Kidney (tissue), 14 donors: ENCODE results near the gene USP47. TPM values are rescaled to one million over a fixed set of nuclear protein-coding genes. Genes with fewer than 3 reads are reported as not detected.

Experiments used
- DNase-seq, 5 donors: peaks; one replicate each; pipeline ENCODE4 v3.0.0-alpha.2; 2013 to 2020
- FAIRE-seq: peaks from 2 replicates; lab custom pipeline; 2012; peaks lifted over from hg19 to GRCh38; lab: Jason Lieb, UNC
- H3K27ac ChIP-seq, 2 donors: one replicate each; pipeline ENCODE4 v1.7.0; 2013; ENCODE audit warnings: low read depth in 2 of 2, low read length in 2 of 2, inconsistent platforms in 1 of 2
- H3K27me3 ChIP-seq: one replicate; pipeline ENCODE4 v1.7.1; 2013; ENCODE audit warnings: low read length, inconsistent platforms; ENCODE audit not compliant: control insufficient read depth, insufficient read depth
- H3K36me3 ChIP-seq, 3 donors: one replicate each; pipeline versions ENCODE4 v1.7.0 to v1.7.1; 2013; ENCODE audit warnings: low read length in 3 of 3, control low read depth in 1 of 3, inconsistent platforms in 1 of 3; ENCODE audit not compliant: insufficient read depth in 3 of 3, control insufficient read depth in 2 of 3
- H3K4me1 ChIP-seq, 3 donors: one replicate each; pipeline versions ENCODE4 v1.7.0 to v1.7.1; 2013; ENCODE audit warnings: low read length in 3 of 3, inconsistent platforms in 1 of 3, low read depth in 1 of 3; ENCODE audit not compliant: control insufficient read depth in 2 of 3, insufficient read depth in 2 of 3
- H3K4me3 ChIP-seq, 3 donors: one replicate each; pipeline versions ENCODE4 v1.7.0 to v1.8.1; 2013; ENCODE audit warnings: low read length in 3 of 3, control low read depth in 1 of 3, inconsistent platforms in 1 of 3
- H3K9ac ChIP-seq, 3 donors: one replicate each; pipeline versions ENCODE4 v1.7.0 to v1.7.1; 2013; ENCODE audit warnings: low read length in 3 of 3, control low read depth in 1 of 3, inconsistent platforms in 1 of 3
- H3K9me3 ChIP-seq, 3 donors: one replicate each; pipeline versions ENCODE4 v1.7.0 to v1.7.1; 2013; ENCODE audit warnings: low read length in 3 of 3, control low read depth in 1 of 3, inconsistent platforms in 1 of 3; ENCODE audit not compliant: control insufficient read depth in 2 of 3, insufficient read depth in 1 of 3
- intact Hi-C: fragments of 100-400 bp; cut with DNase I; formaldehyde crosslinking; loops from one replicate; pipeline ENCODE4 v1.11.1; 2022
- polyA plus RNA-seq: library from polyadenylated mRNA; stranded (reverse); fragments of 350-450 nt; fragmentation: Illumina TruSeq; extraction: RNeasy Lipid Tissue Mini Kit (QIAGEN cat#74804); gene quantifications from one replicate; pipeline ENCODE4 v1.2.3, GENCODE V29; 2014; ENCODE audit warnings: low read depth, low replicate concordance; ENCODE audit not compliant: insufficient read depth
- total RNA-seq: library from RNA; stranded (reverse); fragmentation: NEBNext Ultra II Directional; extraction: Animal tissue kit (Norgen Biotek cat#: 25700); gene quantifications from one replicate; pipeline ENCODE4 v1.2.1, GENCODE V29; 2021
- TF ChIP-seq, protein P1 (sequence below): IDR thresholded peaks from 3 replicates; pipeline ENCODE4 v1.5.1; 2012; ENCODE audit warnings: mild to moderate bottlenecking, moderate library complexity, borderline replicate concordance; ENCODE audit not compliant: insufficient read depth; ENCODE audit errors: extremely low read depth
- donor health status: control.
- donor health status: control.
- donor health status: control.
- donor health status: control.
- donor health status: control.
- donor health status: DM: yes; HTN: yes; CAD: no.
- donor health status: Normal renal cell carcinoma (clear cell type).

The USP47 gene
- total and polyA plus RNA-seq, 2 donors from 2014 or later: 16.3 to 43.3 TPM

GRCh38 chr11:11844272-11844671 lies 2.5 kb downstream of the USP47 start:
- DNase-seq: no peak
- peak overlapping the region in 1 of 3 donors; percentile 94 for H3K9ac ChIP-seq
- no peaks in the 10 kb centered on the region for H3K36me3 ChIP-seq
- no peaks in the 10 kb centered on the region for H3K27me3 ChIP-seq
- intact Hi-C loops: no loop called here
- peaks cover 0 to 14% (median 14%) of the 10 kb centered on the region in 3 donors for H3K4me1 ChIP-seq
- peak overlapping the region; percentile 55 to 68 for H3K27ac ChIP-seq
- TF ChIP-seq, protein P1, sequence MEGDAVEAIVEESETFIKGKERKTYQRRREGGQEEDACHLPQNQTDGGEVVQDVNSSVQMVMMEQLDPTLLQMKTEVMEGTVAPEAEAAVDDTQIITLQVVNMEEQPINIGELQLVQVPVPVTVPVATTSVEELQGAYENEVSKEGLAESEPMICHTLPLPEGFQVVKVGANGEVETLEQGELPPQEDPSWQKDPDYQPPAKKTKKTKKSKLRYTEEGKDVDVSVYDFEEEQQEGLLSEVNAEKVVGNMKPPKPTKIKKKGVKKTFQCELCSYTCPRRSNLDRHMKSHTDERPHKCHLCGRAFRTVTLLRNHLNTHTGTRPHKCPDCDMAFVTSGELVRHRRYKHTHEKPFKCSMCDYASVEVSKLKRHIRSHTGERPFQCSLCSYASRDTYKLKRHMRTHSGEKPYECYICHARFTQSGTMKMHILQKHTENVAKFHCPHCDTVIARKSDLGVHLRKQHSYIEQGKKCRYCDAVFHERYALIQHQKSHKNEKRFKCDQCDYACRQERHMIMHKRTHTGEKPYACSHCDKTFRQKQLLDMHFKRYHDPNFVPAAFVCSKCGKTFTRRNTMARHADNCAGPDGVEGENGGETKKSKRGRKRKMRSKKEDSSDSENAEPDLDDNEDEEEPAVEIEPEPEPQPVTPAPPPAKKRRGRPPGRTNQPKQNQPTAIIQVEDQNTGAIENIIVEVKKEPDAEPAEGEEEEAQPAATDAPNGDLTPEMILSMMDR: no peak
- no peaks in the 10 kb centered on the region for H3K9me3 ChIP-seq
- peak overlapping the region; percentile 17 to 86 (median 52) for H3K4me3 ChIP-seq
- no peak for FAIRE-seq

DNA sequence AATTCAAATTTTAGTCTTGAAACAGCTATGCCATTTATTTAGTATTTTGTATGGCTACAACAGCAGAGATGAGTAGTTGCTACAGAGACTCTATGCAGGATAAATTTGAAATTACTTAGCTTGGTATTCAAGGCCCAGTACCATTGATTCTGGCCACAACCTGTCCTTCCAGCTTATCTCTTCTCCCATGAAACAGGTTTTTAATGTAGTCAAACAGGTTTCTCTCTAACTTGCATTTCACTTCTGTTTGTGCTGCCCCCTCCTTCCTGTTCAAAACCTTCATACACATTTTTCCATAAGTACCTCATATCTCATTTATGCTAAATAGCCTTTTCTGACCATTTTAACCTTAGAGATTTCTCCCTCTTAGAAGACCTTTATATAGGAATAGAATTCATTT lies 3.3 kb downstream of the USP47 start:
- Histone ChIP-seq H3K4me1 (peaks cover 0 to 18% (median 14%) of the 10 kb centered on the region in 3 donors), H3K36me3 (no peaks in the 10 kb centered on the region), H3K9ac (peak overlapping the region in 1 of 3 donors; percentile 11), H3K27ac (no peak overlapping the region), H3K9me3 (no peaks in the 10 kb centered on the region), H3K4me3 (no peak overlapping the region), H3K27me3 (no peaks in the 10 kb centered on the region)
- TF ChIP-seq, protein P1: no peak
- peak in 2 of 5 donors; percentile 70 to 74 for DNase-seq
- intact Hi-C loops: no loop called here
- FAIRE-seq: no peak

DNA sequence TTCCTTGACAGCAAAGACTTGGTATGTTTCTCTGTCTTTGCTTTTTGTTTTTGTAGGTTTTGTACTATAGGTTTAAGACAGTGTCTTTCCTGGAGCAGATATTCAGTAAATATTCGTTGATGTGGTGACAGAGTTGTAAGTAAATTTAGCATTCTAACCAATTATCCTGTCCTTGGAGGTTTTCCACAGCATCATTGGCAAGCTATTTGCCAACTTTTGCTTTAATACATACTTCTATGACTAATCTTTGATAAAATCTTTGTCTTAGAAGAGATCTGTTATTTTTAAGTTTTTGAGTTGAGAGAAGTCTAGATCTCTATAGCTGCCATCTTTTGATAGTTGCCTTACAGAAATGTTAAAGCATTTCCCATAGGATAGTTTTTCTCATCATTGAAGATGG lies 3.8 kb downstream of the USP47 start:
- FAIRE-seq (no peak), DNase-seq (no peak)
- Histone ChIP-seq H3K27ac (peak overlapping the region in 1 of 2 donors; percentile 32), H3K4me1 (peaks cover 0 to 18% (median 14%) of the 10 kb centered on the region in 3 donors), H3K36me3 (no peaks in the 10 kb centered on the region), H3K9ac (peak overlapping the region in 1 of 3 donors; percentile 11), H3K9me3 (no peaks in the 10 kb centered on the region), H3K4me3 (no peak overlapping the region), H3K27me3 (no peaks in the 10 kb centered on the region)
- TF ChIP-seq, protein P1: no peak
- intact Hi-C loops: no loop called here

DNA sequence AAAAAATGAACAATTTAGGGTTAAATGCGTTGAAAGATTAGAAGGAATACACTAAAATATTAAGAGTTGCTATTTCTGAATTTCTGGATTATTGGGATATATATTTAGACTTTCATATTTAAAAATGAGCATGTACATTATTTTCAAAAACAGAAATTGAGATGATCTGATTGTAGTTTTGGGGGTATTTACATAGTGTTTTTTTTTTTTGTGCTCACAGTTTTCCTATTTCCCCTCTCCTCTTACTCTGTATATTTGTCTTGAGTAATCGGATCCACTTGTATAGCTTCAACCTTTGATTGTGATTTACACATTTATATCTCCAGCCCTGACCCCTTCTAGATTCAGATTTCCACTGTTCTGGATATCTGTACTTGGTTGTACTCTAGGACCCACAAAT lies 5.3 kb downstream of the USP47 start:
- TF ChIP-seq, protein P1: no peak
- DNase-seq: peak in 2 of 5 donors; percentile 26 to 28
- Histone ChIP-seq H3K4me1 (peaks cover 0 to 18% (median 14%) of the 10 kb centered on the region in 3 donors), H3K4me3 (no peak overlapping the region), H3K36me3 (no peaks in the 10 kb centered on the region), H3K27ac (no peak overlapping the region), H3K9me3 (no peaks in the 10 kb centered on the region), H3K27me3 (no peaks in the 10 kb centered on the region), H3K9ac (no peak overlapping the region)
- FAIRE-seq: no peak
- intact Hi-C loops: no loop called here
